Stimulated activated CD4-positive, alpha-beta T cell treated with anti-CD3 and anti-CD28 coated beads, TNF-alpha, amount 100 ng/mL, for 24 hours (primary cell): ENCODE measurements around the gene GP1BB.

ENCODE experiments used
- DNase-seq, 3 experiments: peaks; one replicate each; pipeline ENCODE4 v3.0.0-alpha.2; 2020; ENCODE audit warnings: low read depth in 3 of 3

Gene GP1BB

GRCh38 chr22:19727310-19728150, 4.2 kb downstream of the GP1BB start:
- DNase-seq = no peak

GRCh38 chr22:19728271-19728670, 4.9 kb downstream of the GP1BB start:
- DNase-seq = no peak

- DNase-seq = no peak
Measured at GRCh38 chr22:19728836-19729235, 5.5 kb downstream of the GP1BB start.

- DNase-seq = no peak
Measured at GRCh38 chr22:19729507-19729906, 6.2 kb downstream of the GP1BB start.

GRCh38 chr22:19730198-19730597, 6.9 kb downstream of the GP1BB start:
- no peak for DNase-seq

GRCh38 chr22:19730655-19731360, 7.5 kb downstream of the GP1BB start:
- DNase-seq = peak; percentile 71 to 83 (median 74)

GRCh38 chr22:19731361-19732135, 8.2 kb downstream of the GP1BB start:
- no peak for DNase-seq

GRCh38 chr22:19732403-19733113, 9.2 kb downstream of the GP1BB start:
- DNase-seq = no peak

- DNase-seq = no peak
Measured at GRCh38 chr22:19733755-19734154, 10.4 kb downstream of the GP1BB start.

- no peak for DNase-seq
Measured at GRCh38 chr22:19734163-19734562, 10.8 kb downstream of the GP1BB start.

GRCh38 chr22:19734837-19735382, 11.6 kb downstream of the GP1BB start:
- DNase-seq = no peak

GRCh38 chr22:19735665-19736510, 12.5 kb downstream of the GP1BB start:
- DNase-seq = no peak

GRCh38 chr22:19737846-19738663, 14.7 kb downstream of the GP1BB start:
- DNase-seq = no peak

- DNase-seq = no peak
Measured at GRCh38 chr22:19738664-19739447, 15.5 kb downstream of the GP1BB start.

- DNase-seq = no peak
Measured at GRCh38 chr22:19739448-19739895, 16.1 kb downstream of the GP1BB start.

- DNase-seq = no peak
Measured at GRCh38 chr22:19739911-19740449, 16.6 kb downstream of the GP1BB start.

- no peak for DNase-seq
Measured at GRCh38 chr22:19740586-19740985, 17.2 kb downstream of the GP1BB start.

- no peak for DNase-seq
Measured at GRCh38 chr22:19741053-19741452, 17.7 kb downstream of the GP1BB start.
